Fibroblast of the aortic adventitia (primary cell): ENCODE measurements around the gene NFIL3. TPM values are rescaled to one million over a fixed set of nuclear protein-coding genes. Genes with fewer than 3 reads are reported as not detected.

Experiments
- DNase-seq: peaks from one replicate; pipeline ENCODE4 v3.0.0-alpha.2; 2010; ENCODE audit warnings: low read depth
- H3K4me3 ChIP-seq: 2 replicates; pipeline ENCODE4 v1.5.1; 2011; ENCODE audit warnings: low read depth, mild to moderate bottlenecking, control low read depth, low read length, moderate library complexity
- total RNA-seq: library from RNA; depleted of rRNA; stranded (reverse); fragments of >200 nt; gene quantifications from 2 replicates; pipeline ENCODE4 v1.2.3, GENCODE V29; 2012; ENCODE audit warnings: low replicate concordance
- TF ChIP-seq, protein P1 (sequence below): IDR thresholded peaks from 2 replicates; pipeline ENCODE4 v1.5.1; 2011; ENCODE audit warnings: mild to moderate bottlenecking, low read length, control low read depth, inconsistent platforms; ENCODE audit not compliant: insufficient read depth

The NFIL3 gene
- total RNA-seq, 1 donor: 18.8 TPM

DNA sequence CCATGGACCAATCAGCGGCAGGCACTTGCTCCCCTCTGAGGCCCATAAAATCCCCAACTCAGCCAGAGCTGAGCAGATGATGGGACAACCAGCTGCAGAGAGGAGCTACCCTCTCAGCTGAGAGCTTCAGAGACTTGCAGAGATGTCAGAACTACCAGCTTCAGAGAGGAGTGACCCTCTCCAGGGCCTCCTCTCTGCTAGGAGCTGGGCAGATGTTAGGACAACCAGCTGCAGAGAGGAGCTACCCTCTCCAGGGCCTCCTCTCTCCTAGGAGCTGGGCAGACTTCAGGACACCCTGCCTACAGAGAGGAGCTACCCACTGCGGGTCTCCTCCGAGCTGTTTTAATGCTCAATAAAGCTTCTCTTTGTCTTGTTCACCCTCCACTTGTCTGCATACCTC is 58.9 kb downstream of the NFIL3 start:
- TF ChIP-seq, protein P1, sequence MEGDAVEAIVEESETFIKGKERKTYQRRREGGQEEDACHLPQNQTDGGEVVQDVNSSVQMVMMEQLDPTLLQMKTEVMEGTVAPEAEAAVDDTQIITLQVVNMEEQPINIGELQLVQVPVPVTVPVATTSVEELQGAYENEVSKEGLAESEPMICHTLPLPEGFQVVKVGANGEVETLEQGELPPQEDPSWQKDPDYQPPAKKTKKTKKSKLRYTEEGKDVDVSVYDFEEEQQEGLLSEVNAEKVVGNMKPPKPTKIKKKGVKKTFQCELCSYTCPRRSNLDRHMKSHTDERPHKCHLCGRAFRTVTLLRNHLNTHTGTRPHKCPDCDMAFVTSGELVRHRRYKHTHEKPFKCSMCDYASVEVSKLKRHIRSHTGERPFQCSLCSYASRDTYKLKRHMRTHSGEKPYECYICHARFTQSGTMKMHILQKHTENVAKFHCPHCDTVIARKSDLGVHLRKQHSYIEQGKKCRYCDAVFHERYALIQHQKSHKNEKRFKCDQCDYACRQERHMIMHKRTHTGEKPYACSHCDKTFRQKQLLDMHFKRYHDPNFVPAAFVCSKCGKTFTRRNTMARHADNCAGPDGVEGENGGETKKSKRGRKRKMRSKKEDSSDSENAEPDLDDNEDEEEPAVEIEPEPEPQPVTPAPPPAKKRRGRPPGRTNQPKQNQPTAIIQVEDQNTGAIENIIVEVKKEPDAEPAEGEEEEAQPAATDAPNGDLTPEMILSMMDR: no peak
- DNase-seq: no peak
- no peak overlapping the region for H3K4me3 ChIP-seq

DNA sequence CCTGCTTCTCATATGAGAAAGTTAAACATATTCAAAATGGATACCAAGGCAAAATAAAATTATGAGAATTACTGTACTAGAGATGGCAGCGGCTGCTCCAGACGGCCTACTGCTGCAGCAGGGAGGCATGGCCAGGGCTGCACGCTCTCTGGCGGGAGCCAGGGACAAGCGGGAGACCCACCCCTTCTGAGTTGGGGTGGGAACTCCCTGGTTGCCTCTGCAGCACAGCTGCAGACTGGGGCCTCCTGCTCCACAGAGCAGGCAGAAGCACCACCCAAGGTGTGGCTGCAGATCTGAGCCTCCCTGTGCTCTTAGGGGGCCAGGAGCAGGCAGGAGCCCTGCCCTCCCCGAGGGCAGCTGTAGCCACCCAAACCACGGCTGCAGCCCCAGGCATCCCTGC is 59.6 kb downstream of the NFIL3 start:
- H3K4me3 ChIP-seq: no peak overlapping the region
- TF ChIP-seq, protein P1: no peak
- DNase-seq: no peak

DNA sequence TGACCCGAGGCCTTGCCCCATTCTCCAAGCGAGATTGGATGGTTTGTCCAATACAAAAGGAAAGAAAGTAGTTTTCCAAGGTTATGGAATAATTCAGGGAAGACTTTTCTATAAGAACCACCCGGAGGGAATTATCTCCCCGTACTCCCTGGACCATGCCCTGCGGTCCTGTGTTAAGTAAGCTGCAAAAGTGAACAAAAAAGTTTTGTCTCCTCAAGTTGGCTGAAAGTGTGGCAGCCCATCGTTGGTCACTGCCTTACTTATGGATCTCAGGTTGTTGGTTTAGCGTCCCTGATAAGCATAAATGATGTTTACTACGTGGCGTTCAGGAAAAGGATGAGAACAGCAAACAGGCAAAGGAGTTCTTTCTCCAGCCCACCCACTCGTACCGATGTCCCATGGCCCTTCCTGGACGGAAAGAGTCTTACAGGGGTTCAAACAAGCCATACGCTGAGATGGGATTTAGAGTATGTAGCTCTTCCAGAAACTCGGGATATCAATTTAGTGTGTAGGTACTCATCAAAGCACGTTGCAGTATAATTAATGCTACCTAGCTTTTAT is 61.5 kb downstream of the NFIL3 start:
- H3K4me3 ChIP-seq: peak overlapping the region; percentile 3
- no peak for DNase-seq
- TF ChIP-seq, protein P1: no peak

DNA sequence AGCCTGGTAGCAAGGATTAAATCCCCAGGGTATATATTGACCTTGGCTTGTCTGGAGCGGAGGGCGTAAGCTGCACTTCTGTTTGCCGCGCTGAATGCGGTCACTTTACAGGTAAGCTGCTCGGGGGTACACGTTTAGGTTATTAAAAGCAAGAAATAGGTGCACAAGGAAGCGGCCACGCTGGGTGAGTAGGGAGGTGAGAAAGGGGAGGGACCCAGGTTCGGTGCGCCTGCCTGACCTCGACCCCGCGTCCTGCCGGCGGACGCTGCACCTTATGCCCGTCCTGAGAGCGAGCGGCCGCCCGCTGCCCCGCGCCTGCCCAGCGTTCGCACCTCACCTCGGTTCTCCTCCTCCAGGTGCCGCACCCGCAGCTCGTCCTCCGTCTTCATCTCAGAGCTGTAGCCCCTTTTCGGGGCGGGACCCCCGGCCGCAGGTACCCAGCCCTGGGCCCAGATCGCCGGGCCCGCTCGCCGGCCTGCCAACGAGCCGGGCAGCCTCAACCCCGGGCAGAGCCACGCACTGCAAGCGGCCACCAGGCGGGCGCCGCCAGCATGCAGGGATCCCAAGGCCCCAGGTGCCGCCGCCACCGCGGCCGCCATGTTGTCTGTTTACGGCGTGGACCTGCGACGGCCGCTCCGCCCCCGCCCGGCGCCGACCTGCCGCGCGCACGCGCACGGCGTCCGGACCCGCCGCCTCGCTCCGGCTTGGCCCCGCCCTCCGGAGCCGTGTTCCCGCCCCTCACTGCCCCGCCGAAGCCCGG is 62.2 kb downstream of the NFIL3 start, which contains the start of gene AUH:
TSS of gene AUH (minus strand) at position 628 of the 760 bp plus-strand sequence. CDS start at position 599, 29 bp downstream.
- H3K4me3 ChIP-seq: peak within 1 kb of the TSS; percentile 94
- peak; percentile 69 for DNase-seq
- TF ChIP-seq, protein P1: no peak

DNA sequence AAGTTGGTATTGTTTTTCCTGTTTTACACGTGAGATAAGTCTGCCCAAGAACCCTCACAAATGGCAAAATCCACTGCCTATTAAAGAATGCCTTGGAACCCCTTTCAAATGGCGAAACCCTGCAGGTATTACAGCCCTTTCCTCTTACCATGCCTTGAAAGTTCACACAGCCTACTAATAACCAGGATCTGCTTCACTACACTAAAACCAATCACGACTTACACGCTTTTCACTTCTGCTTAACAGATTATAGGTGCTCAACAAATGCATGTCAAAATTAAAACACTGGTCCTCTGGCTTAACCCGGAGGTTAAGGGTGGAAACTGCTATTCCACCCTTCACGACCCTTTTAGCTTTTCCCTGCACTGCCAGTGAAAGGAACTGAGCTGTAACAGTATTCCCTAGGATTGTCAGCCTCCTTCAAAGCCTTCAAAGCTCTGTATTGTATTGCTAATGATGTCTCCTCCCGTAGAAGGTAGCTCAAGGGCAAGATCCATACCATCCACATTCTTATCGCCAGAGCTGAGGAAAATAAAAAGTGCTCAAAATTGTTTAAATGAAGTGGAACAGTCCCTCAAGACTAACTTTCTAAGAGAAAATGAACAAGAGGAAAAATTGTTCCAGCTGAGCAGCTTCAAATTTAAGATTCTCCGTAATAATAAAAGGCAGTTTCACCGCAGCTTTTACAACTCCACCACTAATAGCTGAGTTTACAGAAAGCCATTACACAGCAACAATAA is 62.9 kb downstream of the NFIL3 start:
- peak; percentile 19 for DNase-seq
- TF ChIP-seq, protein P1: no peak
- H3K4me3 ChIP-seq: peak overlapping the region; percentile 94

DNA sequence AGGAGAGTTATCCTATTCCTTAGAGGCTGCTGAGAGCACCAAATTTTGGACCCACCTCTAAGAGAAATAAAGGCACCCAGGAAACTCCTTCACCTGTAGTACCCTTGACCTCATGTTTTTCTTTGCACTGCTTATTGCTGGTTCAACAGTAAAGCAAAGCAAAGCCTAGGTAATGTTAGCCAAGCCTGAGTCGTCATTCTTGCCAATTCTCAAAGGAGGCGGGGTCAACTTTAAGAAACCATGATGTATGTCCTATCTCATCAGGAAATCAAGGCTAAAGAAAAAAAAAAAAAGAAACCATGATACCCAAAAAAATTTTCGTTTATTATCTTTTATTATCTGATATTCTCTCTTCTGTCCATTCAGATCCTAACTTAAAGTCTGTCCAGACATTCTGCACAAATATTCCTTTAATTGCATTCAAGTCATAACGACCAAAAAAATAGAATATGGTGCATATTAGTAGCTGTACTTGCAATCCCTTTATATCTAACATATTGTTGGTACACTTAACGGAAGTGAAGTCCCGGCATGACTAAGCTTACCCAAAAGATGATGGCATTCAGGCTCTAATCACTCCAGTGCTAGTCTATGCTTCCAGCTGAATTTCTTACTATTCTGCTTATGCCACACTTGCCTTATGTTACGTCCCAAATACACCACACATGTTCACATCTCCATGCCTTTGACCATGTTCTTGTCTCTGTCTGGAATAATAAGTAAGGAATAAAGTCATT is 63.7 kb downstream of the NFIL3 start:
- DNase-seq: peak; percentile 21
- TF ChIP-seq, protein P1: no peak
- H3K4me3 ChIP-seq: peak overlapping the region; percentile 94
